Prostate gland (tissue), 2 donors: ENCODE results near the gene PTX4.

Experiments used
- CTCF ChIP-seq, 4 experiments: fragments of 200-600 bp in 2 of 4; fragments of 450-650 bp in 2 of 4; sonication (generic) in 2 of 4; IDR thresholded peaks; 1 replicate in 3 of 4; 2 replicates in 1 of 4; pipeline ENCODE4 v1.5.1; 2016 to 2019; ENCODE audit warnings: antibody characterized with exemption in 4 of 4, mild to moderate bottlenecking in 2 of 4, moderate library complexity in 2 of 4
- POLR2A ChIP-seq: fragments of 450-650 bp; IDR thresholded peaks from one replicate; pipeline ENCODE4 v1.6.1; 2016; ENCODE audit warnings: antibody characterized with exemption, mild to moderate bottlenecking

- no peak for TF ChIP-seq CTCF (IDR thresholded peaks at IDR 0.05)
- TF ChIP-seq POLR2A, result no peak
Measured at GRCh38 chr16:1499756-1500464, 11.2 kb upstream of the PTX4 start.
